WTC11 (cell line): ENCODE measurements around the gene CHN1. TPM values are rescaled to one million over a fixed set of nuclear protein-coding genes. Genes with fewer than 3 reads are reported as not detected.

Experiments used
- ATAC-seq: fragments of 200-7000 bp; cut with Tn5 transposase; 2 replicates; pipeline ENCODE4 v1.10.0; 2021; ENCODE audit warnings: mild to moderate bottlenecking, moderate library complexity
- CTCF ChIA-PET: fragments of 300-600 bp; sonication (Branson Sonifier 250); formaldehyde crosslinking; loops from one replicate; lab custom pipeline; 2021; ENCODE audit warnings: antibody characterized with exemption; lab: Charles Lee
- POLR2A ChIA-PET: fragments of 350-600 bp; sonication (Branson Sonifier 250); formaldehyde crosslinking; loops from one replicate; lab custom pipeline; 2021; ENCODE audit warnings: antibody characterized with exemption; lab: Charles Lee
- DNase-seq: peaks from one replicate; pipeline ENCODE4 v3.0.0; 2021; ENCODE audit warnings: low spot score
- H3K27ac Mint-ChIP-seq: 2 replicates; pipeline ENCODE4 v1.8.0; 2021; ENCODE audit warnings: mixed read lengths
- H3K27me3 Mint-ChIP-seq: 2 replicates; pipeline ENCODE4 v1.8.0; 2021; ENCODE audit warnings: low read depth, mild to moderate bottlenecking, moderate library complexity, mixed read lengths
- H3K36me3 Mint-ChIP-seq: 2 replicates; pipeline ENCODE4 v1.8.0; 2021; ENCODE audit warnings: mixed read lengths
- H3K4me1 Mint-ChIP-seq: 2 replicates; pipeline ENCODE4 v1.8.0; 2022; ENCODE audit warnings: mixed read lengths
- H3K4me3 Mint-ChIP-seq: 2 replicates; pipeline ENCODE4 v1.8.0; 2021; ENCODE audit warnings: mild to moderate bottlenecking, moderate library complexity, mixed read lengths
- H3K9me3 Mint-ChIP-seq: 2 replicates; pipeline ENCODE4 v1.8.0; 2021; ENCODE audit warnings: mixed read lengths
- CREB1 ChIP-seq: sonication (generic); formaldehyde crosslinking; IDR thresholded peaks from 2 replicates; pipeline ENCODE4 v1.8.0; 2023; ENCODE audit warnings: mild to moderate bottlenecking, missing genetic modification reagents
- CREM ChIP-seq: sonication (generic); formaldehyde crosslinking; IDR thresholded peaks from 2 replicates; pipeline ENCODE4 v1.8.1; 2022; ENCODE audit warnings: mild to moderate bottlenecking, missing genetic modification reagents, moderate library complexity
- ELF4 ChIP-seq: sonication (generic); formaldehyde crosslinking; IDR thresholded peaks from 2 replicates; pipeline ENCODE4 v1.8.1; 2022; ENCODE audit warnings: low read depth, mild to moderate bottlenecking, moderate library complexity, missing genetic modification reagents
- ETV6 ChIP-seq: sonication (generic); formaldehyde crosslinking; IDR thresholded peaks from 2 replicates; pipeline ENCODE4 v1.8.1; 2022; ENCODE audit warnings: mild to moderate bottlenecking, missing genetic modification reagents
- FOXJ3 ChIP-seq: sonication (generic); formaldehyde crosslinking; IDR thresholded peaks from 2 replicates; pipeline ENCODE4 v1.9.0; 2021; ENCODE audit warnings: missing genetic modification reagents, mild to moderate bottlenecking, borderline replicate concordance
- GABPB1 ChIP-seq: sonication (generic); formaldehyde crosslinking; IDR thresholded peaks from 2 replicates; pipeline ENCODE4 v1.8.1; 2023; ENCODE audit warnings: mild to moderate bottlenecking, missing genetic modification reagents
- GRHL2 ChIP-seq: fragments of 250-450 bp; sonication (Bioruptor Pico); IDR thresholded peaks from 2 replicates; pipeline ENCODE4 v1.8.0; 2022; ENCODE audit warnings: mild to moderate bottlenecking, moderate library complexity; ENCODE audit not compliant: insufficient replicate concordance, severe bottlenecking
- JAZF1 ChIP-seq: fragments of 250-450 bp; sonication (Bioruptor Pico); IDR thresholded peaks from 2 replicates; pipeline ENCODE4 v1.9.0; 2021; ENCODE audit warnings: moderate library complexity, mild to moderate bottlenecking, inconsistent platforms
- KAT7 ChIP-seq: sonication (generic); formaldehyde crosslinking; IDR thresholded peaks from 2 replicates; pipeline ENCODE4 v1.8.1; 2023; ENCODE audit warnings: missing genetic modification reagents, mild to moderate bottlenecking, borderline replicate concordance
- NR1H2 ChIP-seq: sonication (generic); formaldehyde crosslinking; IDR thresholded peaks from 2 replicates; pipeline ENCODE4 v1.9.0; 2021; ENCODE audit warnings: mild to moderate bottlenecking, moderate library complexity, missing genetic modification reagents
- NR2C2 ChIP-seq: sonication (generic); formaldehyde crosslinking; IDR thresholded peaks from 2 replicates; pipeline ENCODE4 v1.8.0; 2022; ENCODE audit warnings: mild to moderate bottlenecking, missing genetic modification reagents
- OVOL2 ChIP-seq: fragments of 250-450 bp; sonication (Bioruptor Pico); IDR thresholded peaks from 2 replicates; pipeline ENCODE4 v1.9.0; 2021; ENCODE audit warnings: mild to moderate bottlenecking, borderline replicate concordance
- RELA ChIP-seq: sonication (generic); formaldehyde crosslinking; IDR thresholded peaks from 2 replicates; pipeline ENCODE4 v1.8.1; 2022; ENCODE audit warnings: missing genetic modification reagents, mild to moderate bottlenecking, borderline replicate concordance
- TEAD1 ChIP-seq: sonication (generic); formaldehyde crosslinking; IDR thresholded peaks from 2 replicates; pipeline ENCODE4 v1.8.0; 2022; ENCODE audit warnings: mild to moderate bottlenecking, missing genetic modification reagents
- TP53 ChIP-seq: sonication (generic); formaldehyde crosslinking; IDR thresholded peaks from 2 replicates; pipeline ENCODE4 v1.8.1; 2023; ENCODE audit warnings: mild to moderate bottlenecking, missing genetic modification reagents
- ZNF121 ChIP-seq: sonication (generic); formaldehyde crosslinking; IDR thresholded peaks from 2 replicates; pipeline ENCODE4 v1.8.0; 2023; ENCODE audit warnings: missing genetic modification reagents
- ZNF219 ChIP-seq: sonication (generic); formaldehyde crosslinking; IDR thresholded peaks from 2 replicates; pipeline ENCODE4 v1.8.0; 2023; ENCODE audit warnings: missing genetic modification reagents, mild to moderate bottlenecking, borderline replicate concordance
- ZNF232 ChIP-seq: sonication (generic); formaldehyde crosslinking; IDR thresholded peaks from 2 replicates; pipeline ENCODE4 v1.8.0; 2022; ENCODE audit warnings: mild to moderate bottlenecking, missing genetic modification reagents
- ZNF396 ChIP-seq: fragments of 250-450 bp; sonication (Bioruptor Pico); IDR thresholded peaks from 2 replicates; pipeline ENCODE4 v1.8.0; 2021; ENCODE audit warnings: mild to moderate bottlenecking, moderate library complexity, borderline replicate concordance
- ZNF416 ChIP-seq: fragments of 250-450 bp; sonication (Bioruptor Pico); IDR thresholded peaks from 2 replicates; pipeline ENCODE4 v1.9.0; 2021; ENCODE audit warnings: mild to moderate bottlenecking, inconsistent platforms
- ZNF423 ChIP-seq: fragments of 250-450 bp; sonication (Bioruptor Pico); IDR thresholded peaks from 2 replicates; pipeline ENCODE4 v2.1.2; 2022; ENCODE audit warnings: mild to moderate bottlenecking, moderate library complexity
- total RNA-seq: library from RNA; stranded (reverse); gene quantifications from 3 replicates; pipeline ENCODE4 v1.2.3, GENCODE V29; 2021
- TF ChIP-seq, protein P1 (sequence below): fragments of 250-450 bp; sonication (Bioruptor Pico); IDR thresholded peaks from 2 replicates; pipeline ENCODE4 v1.9.0; 2021; ENCODE audit warnings: moderate library complexity, mild to moderate bottlenecking, inconsistent platforms, borderline replicate concordance
- TF ChIP-seq, protein P2 (sequence below): sonication (generic); formaldehyde crosslinking; IDR thresholded peaks from 2 replicates; pipeline ENCODE4 v1.8.1; 2022; ENCODE audit warnings: low read depth, missing genetic modification reagents, borderline replicate concordance

The CHN1 gene
- total RNA-seq, 1 experiment from 2014 or later = 30.0 TPM

DNA sequence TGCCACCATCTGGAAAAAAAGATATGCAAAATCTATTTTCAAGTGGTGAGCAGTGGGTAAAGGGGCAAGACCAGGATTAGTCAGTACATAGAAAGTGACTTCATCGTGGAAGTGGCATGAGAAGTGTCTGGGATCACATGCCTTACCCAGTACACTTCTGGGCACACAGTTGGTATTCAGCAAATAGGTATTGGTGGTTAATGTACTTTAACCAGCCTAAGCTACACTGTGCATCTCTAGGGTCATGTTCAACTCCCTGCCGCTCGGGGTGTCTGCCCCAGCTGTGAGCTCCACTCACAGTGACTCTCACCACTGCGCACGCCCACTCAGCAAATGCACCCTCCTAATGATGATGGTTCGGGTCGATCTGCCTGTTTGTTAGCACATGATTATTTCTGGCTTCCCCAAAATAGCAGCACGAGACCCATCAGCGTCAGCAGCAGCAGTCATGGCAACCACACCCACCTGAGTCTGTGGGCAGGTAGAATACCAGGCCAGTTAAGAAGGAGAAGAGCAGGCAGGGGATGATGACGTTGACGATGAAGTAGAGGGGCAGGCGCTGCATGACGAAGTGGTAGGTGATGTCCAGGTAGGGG, 252.0 kb downstream of the CHN1 start (continued):
- TF ChIP-seq FOXJ3 (CRISPR knock-in tag) (no peak), RELA (no peak), JAZF1 (no peak), ZNF232 (no peak), ZNF121 (CRISPR knock-in tag) (no peak), ZNF423 (no peak), ELF4 (CRISPR knock-in tag) (no peak), KAT7 (CRISPR knock-in tag) (no peak), CREM (no peak)
- TF ChIP-seq, protein P1, sequence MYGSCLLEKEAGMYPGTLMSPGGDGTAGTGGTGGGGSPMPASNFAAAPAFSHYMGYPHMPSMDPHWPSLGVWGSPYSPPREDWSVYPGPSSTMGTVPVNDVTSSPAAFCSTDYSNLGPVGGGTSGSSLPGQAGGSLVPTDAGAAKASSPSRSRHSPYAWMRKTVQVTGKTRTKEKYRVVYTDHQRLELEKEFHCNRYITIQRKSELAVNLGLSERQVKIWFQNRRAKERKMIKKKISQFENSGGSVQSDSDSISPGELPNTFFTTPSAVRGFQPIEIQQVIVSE = no peak
- TF ChIP-seq, protein P2, sequence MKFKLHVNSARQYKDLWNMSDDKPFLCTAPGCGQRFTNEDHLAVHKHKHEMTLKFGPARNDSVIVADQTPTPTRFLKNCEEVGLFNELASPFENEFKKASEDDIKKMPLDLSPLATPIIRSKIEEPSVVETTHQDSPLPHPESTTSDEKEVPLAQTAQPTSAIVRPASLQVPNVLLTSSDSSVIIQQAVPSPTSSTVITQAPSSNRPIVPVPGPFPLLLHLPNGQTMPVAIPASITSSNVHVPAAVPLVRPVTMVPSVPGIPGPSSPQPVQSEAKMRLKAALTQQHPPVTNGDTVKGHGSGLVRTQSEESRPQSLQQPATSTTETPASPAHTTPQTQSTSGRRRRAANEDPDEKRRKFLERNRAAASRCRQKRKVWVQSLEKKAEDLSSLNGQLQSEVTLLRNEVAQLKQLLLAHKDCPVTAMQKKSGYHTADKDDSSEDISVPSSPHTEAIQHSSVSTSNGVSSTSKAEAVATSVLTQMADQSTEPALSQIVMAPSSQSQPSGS (CRISPR knock-in tag) = no peak

DNA sequence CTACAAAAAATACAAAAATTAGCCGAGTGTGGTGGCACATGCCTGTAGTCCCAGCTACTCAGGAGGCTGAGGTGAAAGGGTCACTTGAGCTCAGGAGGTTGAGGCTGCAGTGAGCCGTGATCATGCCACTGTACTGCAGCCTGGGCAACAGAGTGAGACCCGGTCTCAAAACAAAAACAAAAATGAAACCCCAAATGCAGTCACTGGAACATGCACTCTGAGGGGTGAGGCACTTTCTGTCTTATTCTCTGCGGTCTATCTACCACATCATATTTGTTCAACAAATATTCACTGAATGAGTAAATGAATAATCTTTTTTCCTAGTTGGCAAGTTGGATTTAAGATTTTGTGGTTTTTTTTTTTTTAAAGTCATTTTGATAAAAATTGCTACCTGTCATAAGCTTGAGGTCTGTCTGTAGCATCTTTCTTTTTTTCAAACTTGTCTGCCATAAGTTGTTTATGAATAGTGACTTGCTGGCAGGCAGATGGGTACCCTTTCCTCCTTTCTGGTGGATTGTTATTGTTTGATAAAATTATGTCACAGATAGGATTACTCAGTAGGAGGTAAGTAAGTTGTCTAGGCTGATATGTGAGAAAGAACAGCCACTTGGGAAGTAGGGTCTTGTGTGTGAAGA, 252.7 kb downstream of the CHN1 start:
- CTCF ChIA-PET = interaction anchor here (1.1 to 1.8 kb wide), 3 partner anchors 16 to 24 kb away, joined by 3 to 9 read pairs (median 5); no protein-coding TSS in a partner anchor
- POLR2A ChIA-PET = no interaction called here
- no peaks in the 10 kb centered on the region for H3K27me3 Mint-ChIP-seq
- H3K36me3 Mint-ChIP-seq = no peaks in the 10 kb centered on the region
- H3K27ac Mint-ChIP-seq = no peak overlapping the region
- H3K4me1 Mint-ChIP-seq = peaks cover 24% of the 10 kb centered on the region
- DNase-seq = no peak
- TF ChIP-seq NR1H2 (CRISPR knock-in tag) = no peak
- 0 out of 2 replicates have a peak, but pooled peaks have one; percentile 12 for TF ChIP-seq ZNF121 (CRISPR knock-in tag)
- TF ChIP-seq ETV6 (CRISPR knock-in tag) = no peak
- H3K9me3 Mint-ChIP-seq = no peaks in the 10 kb centered on the region
- no peak overlapping the region for H3K4me3 Mint-ChIP-seq
- no peak for ATAC-seq

DNA sequence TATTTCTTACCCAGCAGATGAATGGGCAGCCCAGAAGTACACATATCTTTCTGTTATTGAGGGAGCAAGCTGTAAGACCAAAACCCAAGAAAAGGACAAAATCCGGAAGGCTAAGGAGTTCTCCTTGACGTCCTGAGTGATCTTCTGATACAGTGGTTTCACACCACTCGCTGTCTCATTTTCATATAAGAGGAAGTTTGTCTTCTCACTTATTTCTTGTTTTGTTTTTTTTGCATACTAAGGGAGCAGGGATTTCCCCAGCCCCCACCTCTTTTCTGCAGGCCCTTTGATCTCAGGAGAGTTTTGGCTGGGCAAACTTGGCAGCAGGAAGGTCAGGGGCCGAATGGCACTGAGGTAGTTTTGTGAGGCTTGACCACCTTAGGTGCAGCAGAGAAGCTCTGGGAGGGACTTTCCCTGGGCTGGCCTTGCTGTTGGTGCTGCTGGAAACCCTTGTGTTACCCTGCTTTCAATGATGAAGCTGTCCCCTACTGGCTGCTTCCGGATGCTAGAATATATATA, 254.2 kb downstream of the CHN1 start:
- no peaks in the 10 kb centered on the region for H3K27me3 Mint-ChIP-seq
- CTCF ChIA-PET = interaction anchor here (0.7 to 1.2 kb wide), 3 partner anchors 12 to 21 kb away, joined by 3 to 5 read pairs (median 3); no protein-coding TSS in a partner anchor
- H3K4me1 Mint-ChIP-seq = peaks cover 24% of the 10 kb centered on the region
- ATAC-seq (no peak), DNase-seq (no peak)
- no peak overlapping the region for H3K27ac Mint-ChIP-seq
- no peak overlapping the region for H3K4me3 Mint-ChIP-seq
- no peaks in the 10 kb centered on the region for H3K9me3 Mint-ChIP-seq
- TF ChIP-seq ZNF219 (CRISPR knock-in tag) (no peak), GABPB1 (CRISPR knock-in tag) (no peak), NR2C2 (no peak), TP53 (CRISPR knock-in tag) (no peak), ZNF416 (no peak), OVOL2 (CRISPR knock-in tag) (no peak), CREM (no peak)
- POLR2A ChIA-PET = interaction anchor here (1.0 kb wide), 1 partner anchor 254 kb away, joined by 3 read pairs; no protein-coding TSS in a partner anchor
- H3K36me3 Mint-ChIP-seq = no peaks in the 10 kb centered on the region

DNA sequence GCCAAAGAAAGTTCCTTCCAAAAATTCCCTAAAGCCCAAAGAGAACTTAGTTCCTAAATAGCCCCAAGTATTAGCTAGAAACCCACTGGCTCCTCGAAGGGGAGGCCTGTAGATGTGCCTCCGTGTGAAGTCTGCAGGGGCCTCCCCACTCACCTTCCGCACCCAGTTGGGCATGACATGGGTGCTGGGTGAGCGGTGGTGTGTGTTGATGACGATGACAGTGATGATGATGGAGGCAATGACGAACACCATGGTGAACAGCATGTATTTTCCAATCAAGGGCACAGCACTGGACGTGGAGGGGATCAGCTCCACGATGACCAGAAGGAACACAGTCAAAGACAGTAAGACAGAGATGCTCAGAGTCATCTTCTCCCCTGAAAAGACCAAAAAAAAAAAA, 255.4 kb downstream of the CHN1 start:
- ATAC-seq = no peak
- H3K9me3 Mint-ChIP-seq = no peaks in the 10 kb centered on the region
- no peaks in the 10 kb centered on the region for H3K36me3 Mint-ChIP-seq
- no peak overlapping the region for H3K4me3 Mint-ChIP-seq
- no peaks in the 10 kb centered on the region for H3K27me3 Mint-ChIP-seq
- peaks cover 33% of the 10 kb centered on the region for H3K4me1 Mint-ChIP-seq
- TF ChIP-seq GRHL2 (no peak), TEAD1 (CRISPR knock-in tag) (no peak), ZNF396 (no peak), CREB1 (CRISPR knock-in tag) (no peak)
- TF ChIP-seq, all 79 proteins: peak for 0
- DNase-seq = no peak
- no peak overlapping the region for H3K27ac Mint-ChIP-seq
- POLR2A ChIA-PET = interaction anchor here (0.9 kb wide), 1 partner anchor 26 kb away, joined by 4 read pairs; no protein-coding TSS in a partner anchor
- CTCF ChIA-PET = interaction anchor here (1.0 to 2.4 kb wide), 29 partner anchors 12 to 561 kb away, joined by 3 to 48 read pairs (median 7); partner anchors contain the start of genes CHN1 and CHRNA1
